GM18498 (cell line): ENCODE data around the gene ZFPL1.
"Not testable (repeated sequence)": the region's sequence is repeated elsewhere in the genome, so short reads cannot be mapped to it uniquely, and the experiment has no call there.

Experiments
- ATAC-seq: cut with Tn5 transposase; IDR thresholded peaks from one replicate; pipeline ENCODE4 v1.9.1; 2021; ENCODE audit warnings: mild to moderate bottlenecking, moderate library complexity; ENCODE audit not compliant: unreplicated experiment

ZFPL1 gene

GRCh38 chr11:65112546-65113360, 28.7 kb downstream of the ZFPL1 start:
- peak; percentile 33 for ATAC-seq

GRCh38 chr11:65113361-65113756, 29.3 kb downstream of the ZFPL1 start:
- no peak for ATAC-seq

- ATAC-seq: no peak
Observed at GRCh38 chr11:65113839-65114238, 29.8 kb downstream of the ZFPL1 start.

- no peak for ATAC-seq
Observed at GRCh38 chr11:65114538-65115171, 30.6 kb downstream of the ZFPL1 start.

- ATAC-seq: no peak
Observed at GRCh38 chr11:65115361-65116082, 31.5 kb downstream of the ZFPL1 start.

GRCh38 chr11:65116370-65117205, 32.6 kb downstream of the ZFPL1 start:
- no peak for ATAC-seq

- peak; percentile 64 for ATAC-seq
Observed at GRCh38 chr11:65117206-65118096, 33.4 kb downstream of the ZFPL1 start, which contains the start of gene ZNHIT2. Gene ZNHIT2 (minus strand): TSS chr11:65117701. CDS start chr11:65117653, 48 bp downstream.

GRCh38 chr11:65118097-65118837, 34.2 kb downstream of the ZFPL1 start:
- ATAC-seq: no peak

GRCh38 chr11:65118891-65119669, 35.1 kb downstream of the ZFPL1 start:
- ATAC-seq: not testable (repeated sequence)

GRCh38 chr11:65119670-65119995, 35.6 kb downstream of the ZFPL1 start:
- ATAC-seq: no peak

GRCh38 chr11:65120831-65121230, 36.8 kb downstream of the ZFPL1 start:
- ATAC-seq: no peak

GRCh38 chr11:65121447-65121864, 37.4 kb downstream of the ZFPL1 start:
- ATAC-seq: no peak

GRCh38 chr11:65121865-65122696, 38.1 kb downstream of the ZFPL1 start, which contains the start of the genes FAU and MRPL49:
Gene FAU (minus strand): TSS chr11:65122134. CDS start chr11:65121813, 321 bp downstream.
Gene MRPL49 (plus strand): TSS chr11:65122321. CDS start chr11:65122347, 26 bp downstream.
- ATAC-seq: peak; percentile 70

- ATAC-seq: no peak
Observed at GRCh38 chr11:65124480-65125196, 40.6 kb downstream of the ZFPL1 start.

GRCh38 chr11:65125197-65126056, 41.4 kb downstream of the ZFPL1 start:
- ATAC-seq: no peak
